Stimulated activated CD8-positive, alpha-beta memory T cell treated with anti-CD3 and anti-CD28 coated beads, Interleukin-15, amount 100 ng/mL, for 1 hour (primary cell): ENCODE data around the gene ADCY3.
A peak's percentile ranks its signal among the peaks of the same experiment; 100 is the strongest.

Experiments
- DNase-seq: peaks from one replicate; pipeline ENCODE4 v3.0.0-alpha.2; 2020; ENCODE audit warnings: low read depth

The ADCY3 gene

DNA sequence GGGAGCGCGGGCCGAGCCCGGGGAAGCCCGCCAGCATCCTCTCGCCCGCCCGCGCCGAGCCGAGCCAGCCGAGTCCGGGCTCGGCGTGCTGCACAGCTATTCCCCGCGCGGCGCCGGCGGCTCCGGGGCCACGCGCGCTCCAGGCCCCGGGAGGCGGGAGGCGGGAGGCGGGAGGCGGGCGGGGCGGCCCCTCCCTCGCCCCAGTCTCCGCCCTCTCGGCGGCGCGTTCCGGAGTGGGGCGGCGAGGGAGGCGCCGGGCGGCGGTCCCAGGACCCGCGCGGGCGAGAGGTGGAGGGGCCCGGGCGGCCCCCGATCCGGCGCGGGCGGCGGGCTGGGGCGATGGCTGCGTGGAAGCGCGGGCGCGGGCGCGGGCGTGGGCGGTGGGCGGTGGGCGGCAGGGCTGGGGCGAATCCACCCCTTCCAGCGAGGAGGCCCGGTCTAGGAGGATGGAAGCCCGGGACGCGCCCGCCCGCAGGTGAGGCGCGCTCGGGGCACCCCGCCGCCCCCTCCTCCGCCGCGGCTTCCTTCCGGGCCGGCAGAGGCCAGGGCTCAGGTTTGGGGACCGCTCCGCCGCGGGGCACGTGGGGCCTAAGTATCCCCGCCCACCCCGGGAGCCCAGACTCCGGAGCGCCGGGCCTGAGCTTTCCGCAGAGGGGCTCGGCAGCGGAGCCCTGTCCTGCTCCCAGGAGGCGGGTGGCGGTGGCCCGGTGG, at the start of gene ADCY3:
TSS of gene ADCY3 (minus strand) at position 140 of the 711 bp plus-strand sequence. CDS start 1,250 bp downstream, outside the sequence.
- peak; percentile 13 for DNase-seq

DNA sequence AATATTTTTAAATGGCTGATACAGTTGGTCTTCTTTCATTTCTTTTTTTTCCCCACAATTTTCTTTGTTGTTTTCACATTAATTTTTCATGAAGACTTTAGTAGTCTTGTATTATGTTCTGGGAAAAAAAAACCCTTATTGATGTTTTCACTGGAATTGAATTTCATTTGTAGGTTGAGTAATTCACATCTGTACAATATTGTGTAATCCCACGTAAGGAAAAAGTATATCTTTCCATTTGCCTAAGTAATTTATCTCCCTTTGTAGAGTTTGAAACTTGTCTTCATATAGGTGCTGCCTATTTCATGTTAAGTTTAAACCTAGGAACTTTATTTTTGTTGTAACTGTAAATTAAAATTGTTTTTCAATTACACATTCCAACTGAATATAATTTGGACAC, 49.7 kb upstream of the ADCY3 start:
- no peak for DNase-seq

DNA sequence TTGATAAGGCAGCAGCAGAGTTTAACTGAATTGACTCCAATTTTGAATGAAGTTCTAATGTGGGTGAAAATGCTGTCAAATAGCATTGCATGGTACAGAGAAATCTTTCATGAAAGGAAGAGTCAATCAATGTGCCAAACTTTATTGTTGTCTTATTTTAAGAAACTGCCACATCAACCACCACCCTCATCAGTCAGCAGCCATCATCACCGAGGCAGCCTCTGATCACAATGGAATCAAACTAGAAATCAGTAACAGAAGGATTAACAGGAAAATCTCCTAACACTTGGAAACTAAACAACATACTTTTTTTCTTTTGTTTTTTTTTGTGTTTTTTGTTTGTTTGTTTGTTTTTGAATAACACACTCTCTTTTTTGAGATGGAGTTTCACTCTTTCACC, 41.9 kb upstream of the ADCY3 start:
- no peak for DNase-seq

DNA sequence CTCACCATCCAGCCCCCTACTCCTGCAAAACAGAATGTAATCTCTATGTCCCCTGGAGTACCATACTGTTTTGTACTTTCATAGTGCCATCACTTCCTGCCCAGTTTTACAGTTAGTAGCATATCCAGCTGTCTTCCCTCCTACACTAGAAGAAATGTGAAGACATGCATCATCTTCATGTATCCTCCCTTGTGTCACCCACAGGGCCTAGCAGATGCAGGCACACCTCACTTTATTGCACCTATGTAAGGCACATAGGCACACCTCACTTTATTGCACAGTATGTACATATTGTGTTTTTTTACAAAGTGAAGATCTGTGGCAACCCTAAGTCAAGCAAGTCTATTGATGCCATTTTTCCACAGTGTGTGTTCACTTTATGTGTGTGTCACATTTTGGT, 39.7 kb upstream of the ADCY3 start:
- DNase-seq = no peak

DNA sequence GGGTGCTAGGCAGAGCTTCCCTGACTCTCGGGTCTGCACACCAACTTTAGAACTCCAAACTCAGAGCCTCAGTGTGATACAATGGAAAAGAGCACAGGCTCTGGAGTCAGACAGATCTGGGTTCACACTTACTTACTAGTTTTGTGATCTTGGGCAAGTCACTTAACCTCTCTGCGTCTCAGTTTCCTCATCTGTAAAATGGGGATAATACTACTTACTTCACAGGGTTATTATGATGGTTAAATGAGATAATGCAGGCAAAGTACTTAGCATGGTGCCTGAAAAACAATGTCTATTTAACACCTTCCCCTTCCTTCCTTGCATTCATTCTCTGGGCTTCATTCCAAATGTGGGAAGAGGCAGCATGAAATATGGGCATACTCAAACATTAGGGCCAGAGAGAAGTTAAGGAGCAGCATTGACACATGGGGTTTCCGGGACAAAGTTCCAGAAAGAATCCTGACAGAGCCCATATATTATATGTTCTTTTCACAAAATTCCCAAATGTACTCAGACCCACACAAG, 38.4 kb upstream of the ADCY3 start:
- DNase-seq = no peak

DNA sequence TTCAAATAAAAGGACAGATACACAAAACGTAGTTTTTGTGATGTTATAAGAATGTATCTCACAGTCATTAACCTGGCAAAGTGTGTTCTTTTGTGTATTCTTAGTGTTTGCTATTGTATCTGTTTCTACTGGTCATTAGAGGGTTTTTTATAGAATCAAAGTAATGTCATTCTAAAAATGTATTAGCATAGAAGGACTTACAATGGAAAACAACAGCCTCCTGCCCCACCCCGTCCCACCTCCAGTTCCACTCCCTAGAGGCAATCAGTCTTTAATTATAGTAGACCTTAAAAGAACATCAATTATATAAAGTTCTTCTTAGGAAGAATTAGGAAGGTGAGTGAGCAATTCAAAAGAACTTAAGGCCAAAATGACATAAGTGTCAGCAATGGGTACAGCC, 37.9 kb upstream of the ADCY3 start:
- no peak for DNase-seq

DNA sequence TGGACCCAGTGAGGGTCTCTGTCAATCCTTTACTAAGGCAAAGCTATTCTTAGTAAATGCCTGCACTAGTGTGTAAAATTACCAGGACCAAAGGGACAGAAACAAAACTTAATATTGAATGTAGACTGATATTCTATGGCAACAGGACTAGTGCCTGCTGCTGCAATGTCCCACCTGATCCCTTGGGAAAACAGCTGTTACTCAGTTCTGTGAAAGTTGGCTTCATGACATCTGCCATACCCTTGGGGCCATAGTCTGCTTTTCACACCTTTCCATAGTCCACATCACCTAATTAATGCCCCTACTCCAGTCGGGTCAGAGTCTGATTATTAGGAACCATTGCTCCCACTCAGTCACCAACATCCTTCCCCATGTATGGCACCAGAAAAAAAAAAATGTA, 37.2 kb upstream of the ADCY3 start:
- no peak for DNase-seq

DNA sequence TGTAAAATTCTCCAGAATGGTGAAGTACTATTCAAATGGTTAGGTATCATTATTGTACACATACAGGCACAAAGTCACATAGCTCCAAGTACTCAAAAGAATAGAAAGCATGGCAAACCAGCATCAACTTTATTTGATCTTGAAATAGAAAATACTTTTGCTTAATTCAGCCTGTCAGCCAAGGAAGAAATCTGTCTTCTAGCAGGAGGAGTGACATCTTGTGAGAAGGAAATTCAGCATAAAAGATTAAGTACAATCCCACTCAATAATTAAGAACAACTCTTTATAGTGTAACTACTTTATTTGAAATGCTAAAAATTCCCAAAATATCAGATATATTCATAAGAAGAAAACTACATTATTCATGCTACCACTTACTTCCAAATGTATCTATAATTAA, 35.9 kb upstream of the ADCY3 start:
- no peak for DNase-seq

DNA sequence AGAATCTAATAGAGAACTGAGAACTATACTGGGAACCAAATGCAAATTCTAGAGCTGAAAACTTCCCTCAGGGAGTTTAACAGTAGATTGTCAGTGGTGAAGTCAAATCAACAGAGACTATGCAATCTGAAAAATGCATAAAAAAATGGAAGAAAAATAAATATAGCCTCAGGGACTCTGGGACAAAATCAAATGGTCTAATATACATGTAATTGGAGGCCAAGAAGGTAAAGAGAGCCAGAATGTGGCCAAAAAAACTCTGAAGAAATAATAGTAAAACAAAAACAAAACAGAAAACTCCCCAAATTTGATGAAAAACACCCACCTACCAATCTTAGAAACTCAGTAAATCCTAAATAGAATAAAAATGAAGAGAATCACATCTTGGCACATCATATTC, 35.2 kb upstream of the ADCY3 start:
- DNase-seq = no peak

DNA sequence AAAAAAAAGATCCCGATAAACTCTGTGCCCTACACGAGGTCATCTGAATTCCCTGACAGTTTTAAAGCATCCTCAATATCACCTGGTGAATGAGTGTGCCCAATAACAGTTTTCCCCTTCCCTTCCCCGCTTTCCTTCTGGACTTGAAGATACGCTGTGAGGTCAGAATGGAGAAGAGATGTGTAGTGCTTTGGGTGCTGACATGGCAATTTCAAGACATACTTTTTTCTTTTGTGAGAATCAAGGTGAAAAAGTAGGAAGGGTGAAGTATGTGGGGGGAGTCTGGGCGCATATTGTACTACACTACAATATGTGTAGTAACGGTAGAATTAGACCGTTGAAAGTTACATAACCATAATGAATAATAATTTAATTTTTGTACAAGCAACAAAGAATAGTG, 30.1 kb upstream of the ADCY3 start:
- no peak for DNase-seq

DNA sequence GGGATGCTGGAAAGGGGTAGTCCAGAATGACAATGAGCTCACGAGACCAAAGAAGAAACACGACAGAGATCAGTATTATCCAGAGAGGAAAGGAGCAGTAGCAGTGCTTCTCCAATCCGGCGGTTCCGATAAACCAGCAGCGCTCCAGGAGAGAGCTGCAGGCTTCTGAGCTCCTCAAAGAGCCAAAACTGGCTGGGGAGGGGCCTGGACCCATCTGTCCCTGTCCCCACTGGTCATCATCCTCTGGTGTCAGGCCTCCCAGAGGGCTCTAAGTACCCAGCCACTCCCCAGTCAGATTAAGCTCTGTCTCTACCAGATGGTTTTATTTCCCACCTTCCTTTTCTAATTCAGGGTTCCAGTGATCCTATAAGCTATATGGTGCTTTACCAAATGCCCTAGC, 28.5 kb upstream of the ADCY3 start:
- DNase-seq = no peak

DNA sequence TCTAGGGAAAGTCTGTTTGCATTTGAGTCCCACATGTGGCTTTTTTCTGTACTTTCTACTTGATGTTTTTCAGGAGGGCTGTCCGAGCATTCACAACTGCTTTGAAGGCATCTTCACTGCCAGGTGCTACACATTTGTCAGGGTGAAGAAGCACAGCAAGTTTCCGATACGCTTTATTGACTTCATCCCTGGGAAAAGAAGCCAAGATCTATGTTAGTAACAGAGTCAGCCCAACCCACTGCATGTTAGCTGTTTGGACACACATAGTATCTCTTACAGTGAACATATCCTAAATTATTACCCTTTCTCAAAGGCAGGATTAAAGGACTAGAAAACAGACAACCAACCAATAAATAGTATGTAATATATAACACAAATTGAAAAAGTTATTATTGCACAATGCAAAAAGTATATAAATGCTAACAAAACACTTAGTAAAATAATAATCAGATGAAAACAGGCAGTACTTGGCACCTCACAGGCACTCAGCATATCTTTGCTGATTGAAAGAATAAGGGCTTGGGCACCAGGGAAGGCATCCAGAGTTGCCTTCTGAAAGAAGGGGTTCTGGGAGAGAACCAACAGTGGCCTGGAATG, 27.6 kb upstream of the ADCY3 start:
- DNase-seq = no peak

DNA sequence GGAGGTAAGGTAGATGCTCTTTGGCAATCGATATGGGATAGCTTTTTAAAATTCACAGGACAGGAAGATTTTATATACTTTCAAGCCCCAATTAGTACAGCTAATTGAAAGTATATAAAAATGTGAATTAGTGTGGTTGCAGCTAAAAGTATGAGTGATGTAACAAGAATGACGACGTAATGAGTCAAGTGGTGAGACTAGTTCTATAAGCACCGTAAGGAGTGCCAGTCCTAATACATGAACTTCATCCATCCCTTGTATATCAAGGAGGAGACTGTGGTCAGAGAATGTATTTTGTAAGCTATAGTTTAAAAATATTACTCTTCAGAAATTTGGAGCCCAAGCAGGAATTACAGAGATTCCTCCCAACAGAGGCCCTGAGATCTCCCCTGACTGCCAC, 25.9 kb upstream of the ADCY3 start:
- no peak for DNase-seq

DNA sequence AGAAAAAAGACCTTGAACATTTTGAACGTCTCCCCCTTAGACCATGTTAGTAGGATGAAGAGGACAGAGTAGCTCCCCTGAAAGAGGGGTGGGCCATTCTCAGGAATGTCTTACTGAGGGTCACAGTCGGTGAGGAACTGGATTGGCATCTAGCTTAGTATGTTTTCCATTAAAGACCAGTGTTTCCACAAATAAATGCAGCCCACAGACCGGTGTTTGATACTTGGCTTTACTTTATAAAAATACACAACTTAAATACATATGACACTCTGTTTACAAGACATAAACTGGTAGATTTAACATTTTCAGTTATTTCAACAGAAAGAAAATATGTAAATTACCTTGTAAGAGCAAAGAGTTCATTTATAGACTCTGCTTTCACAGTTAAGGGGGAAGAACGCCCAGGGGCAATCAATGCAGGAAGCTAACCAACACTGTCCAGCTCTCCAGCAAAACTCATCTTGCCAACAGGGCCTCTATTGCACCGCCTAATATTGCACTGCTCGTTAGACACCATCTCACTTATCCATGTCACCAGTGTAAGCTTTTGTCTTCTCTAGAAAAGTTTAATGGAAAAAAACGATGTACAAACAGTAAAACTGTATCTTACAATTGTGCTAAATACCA, 23.5 kb upstream of the ADCY3 start:
- no peak for DNase-seq

DNA sequence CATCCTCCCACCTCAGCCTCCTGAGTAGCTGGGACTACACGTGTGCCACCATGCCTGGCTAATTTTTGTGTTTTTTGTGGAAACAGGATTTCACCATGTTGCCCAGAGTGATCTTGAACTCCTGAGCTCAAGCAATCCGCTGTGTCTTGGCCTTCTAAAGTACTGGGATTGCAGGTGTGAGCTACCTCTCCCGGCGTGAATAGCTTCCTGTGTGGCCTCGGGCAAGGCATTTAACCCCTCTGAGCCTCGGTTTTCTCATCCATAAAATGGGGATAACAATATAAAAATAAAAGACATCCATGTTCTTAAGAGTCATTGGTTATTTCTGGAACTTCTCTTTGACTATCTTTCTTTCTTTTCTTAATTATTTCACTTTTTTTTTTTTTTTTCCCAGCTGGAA, 19.3 kb upstream of the ADCY3 start:
- DNase-seq = no peak

DNA sequence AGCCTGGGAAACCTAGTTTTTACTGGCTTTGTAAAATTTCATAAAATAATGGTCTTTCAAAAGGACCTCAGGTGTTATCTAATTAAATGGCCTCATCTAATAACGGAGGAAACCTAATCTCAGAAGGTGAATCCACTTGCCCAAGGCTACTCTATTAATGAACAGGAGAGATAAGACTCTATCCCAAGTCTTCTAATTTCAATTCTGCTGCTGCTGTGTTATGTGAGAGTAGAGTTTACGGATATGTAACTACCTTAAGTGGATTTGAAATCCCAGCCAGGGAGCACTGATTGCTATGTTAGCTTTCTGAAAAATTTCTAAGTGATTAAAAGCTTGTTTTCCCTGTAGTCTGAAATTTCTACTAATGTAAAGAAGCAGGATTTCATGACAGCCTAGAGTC, 17.2 kb upstream of the ADCY3 start:
- no peak for DNase-seq

DNA sequence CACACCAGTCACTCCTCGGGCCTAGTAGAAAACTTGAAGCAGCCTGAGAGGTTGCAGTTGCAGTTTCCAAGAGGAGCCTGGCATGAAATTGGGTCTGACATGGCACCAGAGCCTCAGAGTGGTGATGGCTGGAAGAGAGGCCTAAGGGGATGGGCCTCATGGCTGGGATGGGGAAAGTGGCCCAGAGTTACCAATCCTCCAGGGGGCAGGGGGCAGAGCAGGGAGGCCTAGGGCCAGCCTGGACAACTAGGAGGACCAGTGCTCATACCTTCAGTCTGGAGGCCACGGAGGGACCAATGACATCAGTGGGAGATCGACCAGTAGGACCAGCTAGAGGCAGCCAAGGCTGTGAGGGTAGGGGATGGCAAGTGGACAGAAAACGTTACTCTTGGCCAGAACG, 15.1 kb upstream of the ADCY3 start:
- DNase-seq = no peak

DNA sequence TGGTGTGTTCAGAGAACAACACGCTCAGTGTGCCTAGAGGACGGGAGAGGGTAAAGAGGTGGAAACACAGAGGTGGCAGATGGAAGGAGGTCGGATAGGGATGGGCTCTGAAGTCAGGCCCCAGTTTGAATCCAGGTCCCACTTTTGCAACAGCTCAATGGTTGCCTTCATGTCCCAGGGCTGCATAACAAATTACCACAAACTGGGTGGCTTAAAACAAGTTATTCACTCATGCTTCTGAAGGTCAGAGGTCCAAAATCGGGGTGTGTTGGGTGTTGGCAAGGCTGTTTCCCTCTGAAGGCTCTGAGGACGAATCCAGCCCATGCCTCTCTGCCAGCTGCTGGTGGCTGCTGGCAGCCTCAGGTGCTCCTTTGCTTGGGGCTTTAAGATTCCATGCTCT, 12.7 kb upstream of the ADCY3 start:
- no peak for DNase-seq

DNA sequence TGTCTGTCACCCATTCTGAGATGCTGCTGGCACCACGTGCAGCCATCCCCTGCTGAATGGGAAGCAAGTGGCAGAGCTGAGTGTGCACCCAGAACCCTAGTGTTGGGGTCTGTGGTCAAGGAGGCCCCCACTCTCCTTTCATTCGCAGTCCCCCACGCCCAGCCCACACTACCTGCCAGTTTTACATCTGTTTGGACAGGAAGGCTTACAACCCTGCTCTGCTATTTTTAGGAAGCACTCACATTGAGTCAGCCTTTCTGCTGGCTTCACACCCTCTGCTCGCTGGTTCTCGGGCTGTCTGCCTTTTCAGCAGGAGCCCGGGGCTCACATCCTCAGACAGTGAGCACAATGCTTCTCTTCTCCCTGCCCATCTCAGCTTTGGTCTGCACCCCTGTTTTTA, 10.7 kb upstream of the ADCY3 start:
- no peak for DNase-seq

DNA sequence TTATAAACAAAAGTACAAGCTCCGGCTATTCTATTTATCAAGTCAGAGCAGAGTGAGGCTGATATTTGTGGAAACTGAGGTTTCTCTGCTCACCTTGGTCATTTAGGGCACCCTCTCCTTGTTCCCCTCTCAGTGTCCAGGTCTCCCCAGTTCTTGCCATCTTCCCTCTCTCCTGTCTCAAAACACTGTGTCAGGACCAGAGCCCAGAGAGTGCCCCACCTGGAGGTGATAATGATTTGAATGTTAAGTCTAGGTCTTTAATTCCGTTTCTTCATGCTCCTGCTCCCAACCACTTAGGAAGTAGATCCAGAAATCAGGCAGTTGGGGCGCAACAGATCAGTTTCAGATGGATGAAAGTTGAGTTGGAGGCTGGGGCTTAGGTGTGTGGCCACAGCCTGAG, 9.2 kb upstream of the ADCY3 start:
- no peak for DNase-seq

DNA sequence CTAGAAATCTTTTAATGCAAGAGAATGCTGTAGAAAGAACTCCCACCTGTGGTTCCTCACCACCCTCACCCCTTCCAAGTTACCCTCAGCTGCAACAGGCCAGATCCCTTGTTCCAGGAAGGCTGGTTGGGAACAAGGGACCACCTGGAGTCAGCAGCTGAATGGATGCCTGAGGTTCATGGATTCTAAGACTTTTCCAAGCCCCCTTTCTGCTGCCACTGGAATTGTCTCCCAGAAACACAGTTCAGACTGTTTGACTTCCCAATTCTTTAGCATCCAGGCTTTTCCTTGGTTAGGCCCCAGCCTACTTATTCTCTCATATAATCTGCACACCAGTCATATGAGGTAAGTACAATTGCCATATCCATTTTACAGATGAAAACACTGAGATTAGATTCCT, 8.0 kb upstream of the ADCY3 start:
- no peak for DNase-seq

DNA sequence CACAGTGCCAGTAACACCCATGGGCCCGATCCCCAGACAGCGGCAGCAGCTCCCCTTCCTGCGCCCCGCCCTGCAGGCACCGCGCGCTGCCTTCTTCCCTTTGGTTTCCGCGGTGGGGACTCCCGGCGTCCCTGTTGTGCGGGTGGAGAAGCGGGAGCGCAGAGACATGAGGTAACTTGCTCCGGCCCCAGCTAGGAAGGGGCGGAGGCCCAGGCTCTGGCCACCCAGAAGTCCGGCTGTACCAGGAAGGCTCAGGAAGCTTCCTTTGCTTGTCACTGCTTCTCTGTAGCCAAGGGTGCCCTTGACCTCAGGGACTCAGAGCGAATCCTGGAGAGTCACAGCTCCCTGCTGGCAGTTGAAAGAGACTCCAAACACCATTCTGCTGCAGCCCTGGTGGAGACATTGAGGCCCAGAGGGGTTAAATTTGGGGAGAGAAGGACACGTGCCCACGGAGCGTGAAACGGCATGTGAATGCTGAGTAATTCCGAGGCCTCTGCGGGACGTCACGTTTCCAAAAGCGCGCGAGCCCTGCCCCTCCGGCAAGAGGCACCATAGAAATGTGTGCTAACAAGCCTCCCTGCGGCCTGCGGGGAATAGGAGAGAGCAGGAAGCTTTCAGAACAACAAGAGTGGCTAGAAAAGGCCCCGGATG, 6.7 kb upstream of the ADCY3 start:
- no peak for DNase-seq

DNA sequence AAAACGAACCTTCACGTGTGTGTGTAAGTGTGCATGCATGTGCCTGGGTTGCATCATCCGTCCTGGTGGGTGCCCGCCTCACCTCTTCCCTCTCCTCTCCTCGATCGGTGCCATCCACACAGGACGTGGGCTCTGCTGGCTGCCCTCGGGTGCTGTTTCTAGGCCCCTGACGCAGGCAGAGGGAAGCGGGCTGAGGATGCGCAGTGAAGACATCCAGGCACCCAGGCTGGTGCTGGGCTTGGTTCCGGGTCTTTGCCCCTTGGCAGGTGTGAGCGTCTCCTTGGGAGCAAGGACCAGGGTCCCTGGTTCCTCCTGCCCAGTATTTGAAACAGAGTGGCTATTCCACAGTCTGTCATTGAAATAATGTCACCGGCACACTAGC, 6.2 kb upstream of the ADCY3 start:
- no peak for DNase-seq
